Adrenal gland (tissue), 5 donors: ENCODE results near the gene DOHH.

Experiments used
- POLR2A ChIP-seq, 2 donors: fragments of 450-650 bp; IDR thresholded peaks; one replicate each; pipeline ENCODE4 v1.6.1; 2017; ENCODE audit warnings: antibody characterized with exemption in 2 of 2, mild to moderate bottlenecking in 2 of 2, moderate library complexity in 1 of 2
- TF ChIP-seq, protein P1 (sequence below), 6 experiments: fragments of 450-650 bp in 4 of 6; fragments of 200-600 bp in 2 of 6; sonication (generic) in 1 of 6; IDR thresholded peaks; 1 replicate in 5 of 6; 2 replicates in 1 of 6; pipeline versions ENCODE4 v1.5.1 to v1.8.0; 2016 to 2021; ENCODE audit warnings: antibody characterized with exemption in 6 of 6, mild to moderate bottlenecking in 2 of 6, moderate library complexity in 1 of 6
- donor health status: DM: no; HTN: no; CAD: no.

- TF ChIP-seq, protein P1, sequence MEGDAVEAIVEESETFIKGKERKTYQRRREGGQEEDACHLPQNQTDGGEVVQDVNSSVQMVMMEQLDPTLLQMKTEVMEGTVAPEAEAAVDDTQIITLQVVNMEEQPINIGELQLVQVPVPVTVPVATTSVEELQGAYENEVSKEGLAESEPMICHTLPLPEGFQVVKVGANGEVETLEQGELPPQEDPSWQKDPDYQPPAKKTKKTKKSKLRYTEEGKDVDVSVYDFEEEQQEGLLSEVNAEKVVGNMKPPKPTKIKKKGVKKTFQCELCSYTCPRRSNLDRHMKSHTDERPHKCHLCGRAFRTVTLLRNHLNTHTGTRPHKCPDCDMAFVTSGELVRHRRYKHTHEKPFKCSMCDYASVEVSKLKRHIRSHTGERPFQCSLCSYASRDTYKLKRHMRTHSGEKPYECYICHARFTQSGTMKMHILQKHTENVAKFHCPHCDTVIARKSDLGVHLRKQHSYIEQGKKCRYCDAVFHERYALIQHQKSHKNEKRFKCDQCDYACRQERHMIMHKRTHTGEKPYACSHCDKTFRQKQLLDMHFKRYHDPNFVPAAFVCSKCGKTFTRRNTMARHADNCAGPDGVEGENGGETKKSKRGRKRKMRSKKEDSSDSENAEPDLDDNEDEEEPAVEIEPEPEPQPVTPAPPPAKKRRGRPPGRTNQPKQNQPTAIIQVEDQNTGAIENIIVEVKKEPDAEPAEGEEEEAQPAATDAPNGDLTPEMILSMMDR (IDR thresholded peaks at IDR 0.05), result no peak
- TF ChIP-seq POLR2A (IDR thresholded peaks at IDR 0.05), result no peak
Observed at GRCh38 chr19:3441089-3441985, 59.1 kb downstream of the DOHH start.
